Activated T-helper 17 cell treated with anti-CD3 and anti-CD28 coated beads, Interleukin-2, amount 50 U/mL, for 72 hours (primary cell): Measurements from ENCODE around the gene NPR2. TPM values are rescaled to one million over a fixed set of nuclear protein-coding genes. Genes with fewer than 3 reads are reported as not detected.

Experiments
- ATAC-seq: fragments of 150-1000 bp; cut with Tn5 transposase; replicated peaks from 2 replicates; pipeline ENCODE4 v1.10.0; 2021; ENCODE audit warnings: mild to moderate bottlenecking, moderate library complexity
- H3K27ac Mint-ChIP-seq: one replicate; pipeline ENCODE4 v1.8.0; 2022; ENCODE audit warnings: mixed read lengths
- H3K27me3 Mint-ChIP-seq: one replicate; pipeline ENCODE4 v1.8.0; 2022; ENCODE audit warnings: mixed read lengths
- H3K36me3 Mint-ChIP-seq: one replicate; pipeline ENCODE4 v1.8.0; 2022; ENCODE audit warnings: low read depth, mild to moderate bottlenecking, mixed read lengths
- H3K4me1 Mint-ChIP-seq: one replicate; pipeline ENCODE4 v1.8.0; 2022; ENCODE audit warnings: mixed read lengths
- H3K4me3 Mint-ChIP-seq: one replicate; pipeline ENCODE4 v1.8.0; 2022; ENCODE audit warnings: mild to moderate bottlenecking, mixed read lengths
- H3K9me3 Mint-ChIP-seq: one replicate; pipeline ENCODE4 v1.8.0; 2022; ENCODE audit warnings: mixed read lengths
- total RNA-seq, 2 donors: library from RNA; stranded (reverse); gene quantifications; one replicate each; pipeline ENCODE4 v1.2.3, GENCODE V29; 2022

The NPR2 gene
- total RNA-seq, 2 donors from 2014 or later, result 11.1 to 11.6 TPM

GRCh38 chr9:35820076-35820475, 28.7 kb downstream of the NPR2 start:
- H3K4me1 Mint-ChIP-seq, result no peaks in the 10 kb centered on the region
- H3K9me3 Mint-ChIP-seq, result no peaks in the 10 kb centered on the region
- H3K27ac Mint-ChIP-seq, result peak overlapping the region; percentile 13
- ATAC-seq, result no peak
- no peaks in the 10 kb centered on the region for H3K36me3 Mint-ChIP-seq
- no peak overlapping the region for H3K4me3 Mint-ChIP-seq
- H3K27me3 Mint-ChIP-seq, result no peaks in the 10 kb centered on the region

- Mint-ChIP-seq H3K27me3 (no peaks in the 10 kb centered on the region), H3K4me1 (no peaks in the 10 kb centered on the region), H3K4me3 (no peak overlapping the region), H3K27ac (no peak overlapping the region), H3K9me3 (no peaks in the 10 kb centered on the region), H3K36me3 (no peaks in the 10 kb centered on the region)
- ATAC-seq, result no peak
Measured at GRCh38 chr9:35822926-35823325, 31.5 kb downstream of the NPR2 start.

- H3K27ac Mint-ChIP-seq, result peak overlapping the region; percentile 4
- H3K27me3 Mint-ChIP-seq, result no peaks in the 10 kb centered on the region
- no peaks in the 10 kb centered on the region for H3K36me3 Mint-ChIP-seq
- H3K4me3 Mint-ChIP-seq, result no peak overlapping the region
- no peaks in the 10 kb centered on the region for H3K9me3 Mint-ChIP-seq
- peak; percentile 39 for ATAC-seq
- H3K4me1 Mint-ChIP-seq, result peaks cover 17% of the 10 kb centered on the region
Measured at GRCh38 chr9:35826071-35826701, 34.8 kb downstream of the NPR2 start.

GRCh38 chr9:35827486-35827885, 36.1 kb downstream of the NPR2 start:
- Mint-ChIP-seq H3K4me3 (peak overlapping the region; percentile 96), H3K4me1 (peaks cover 17% of the 10 kb centered on the region), H3K36me3 (no peaks in the 10 kb centered on the region), H3K9me3 (no peaks in the 10 kb centered on the region), H3K27me3 (no peaks in the 10 kb centered on the region), H3K27ac (peak overlapping the region; percentile 96)
- ATAC-seq, result no peak

- no peaks in the 10 kb centered on the region for H3K9me3 Mint-ChIP-seq
- H3K27ac Mint-ChIP-seq, result peak within 1 kb of the TSS; percentile 96
- no peaks in the 10 kb centered on the region for H3K36me3 Mint-ChIP-seq
- H3K27me3 Mint-ChIP-seq, result no peaks in the 10 kb centered on the region
- peaks cover 17% of the 10 kb centered on the region for H3K4me1 Mint-ChIP-seq
- H3K4me3 Mint-ChIP-seq, result peak within 1 kb of the TSS; percentile 96
- peak; percentile 15 for ATAC-seq
Measured at GRCh38 chr9:35828716-35829083, 37.3 kb downstream of the NPR2 start, which contains the start of gene FAM221B. TSS of gene FAM221B (minus strand) at chr9:35828732. CDS start at chr9:35826161, 2,571 bp downstream.

GRCh38 chr9:35829084-35829763, 37.8 kb downstream of the NPR2 start, which contains the start of gene TMEM8B:
TSS of gene TMEM8B (plus strand) at chr9:35829228. CDS start at chr9:35829448, 220 bp downstream.
- H3K4me1 Mint-ChIP-seq, result peaks cover 17% of the 10 kb centered on the region

GRCh38 chr9:35829764-35830096, 38.3 kb downstream of the NPR2 start:
- ATAC-seq, result no peak
- no peaks in the 10 kb centered on the region for H3K27me3 Mint-ChIP-seq
- H3K4me1 Mint-ChIP-seq, result peaks cover 17% of the 10 kb centered on the region
- no peaks in the 10 kb centered on the region for H3K36me3 Mint-ChIP-seq
- H3K9me3 Mint-ChIP-seq, result no peaks in the 10 kb centered on the region
- peak overlapping the region; percentile 77 for H3K27ac Mint-ChIP-seq
- H3K4me3 Mint-ChIP-seq, result peak overlapping the region; percentile 96

More at GRCh38 chr9:35829084-35829763, 37.8 kb downstream of the NPR2 start, which contains the start of gene TMEM8B:
- Mint-ChIP-seq H3K36me3 (no peaks in the 10 kb centered on the region), H3K27me3 (no peaks in the 10 kb centered on the region), H3K27ac (peak within 1 kb of the TSS; percentile 96), H3K4me3 (peak within 1 kb of the TSS; percentile 96), H3K9me3 (no peaks in the 10 kb centered on the region)
- ATAC-seq, result peak; percentile 96

- Mint-ChIP-seq H3K27ac (no peak overlapping the region), H3K4me1 (peaks cover 17% of the 10 kb centered on the region), H3K4me3 (no peak overlapping the region), H3K27me3 (no peaks in the 10 kb centered on the region), H3K36me3 (no peaks in the 10 kb centered on the region), H3K9me3 (no peaks in the 10 kb centered on the region)
- no peak for ATAC-seq
Measured at GRCh38 chr9:35831040-35831439, 39.6 kb downstream of the NPR2 start.

GRCh38 chr9:35832814-35833213, 41.4 kb downstream of the NPR2 start:
- Mint-ChIP-seq H3K36me3 (no peaks in the 10 kb centered on the region), H3K27me3 (no peaks in the 10 kb centered on the region), H3K4me1 (peaks cover 17% of the 10 kb centered on the region), H3K9me3 (no peaks in the 10 kb centered on the region), H3K4me3 (no peak overlapping the region), H3K27ac (peak overlapping the region; percentile 23)
- ATAC-seq, result no peak

- Mint-ChIP-seq H3K9me3 (no peaks in the 10 kb centered on the region), H3K4me3 (no peak overlapping the region), H3K27ac (peak overlapping the region; percentile 17), H3K27me3 (no peaks in the 10 kb centered on the region), H3K36me3 (no peaks in the 10 kb centered on the region), H3K4me1 (peaks cover 7% of the 10 kb centered on the region)
- no peak for ATAC-seq
Measured at GRCh38 chr9:35834260-35835215, 43.1 kb downstream of the NPR2 start.

GRCh38 chr9:35835216-35835632, 43.8 kb downstream of the NPR2 start:
- ATAC-seq, result no peak
- H3K4me1 Mint-ChIP-seq, result peaks cover under 1% of the 10 kb centered on the region
- no peak overlapping the region for H3K27ac Mint-ChIP-seq
- no peaks in the 10 kb centered on the region for H3K27me3 Mint-ChIP-seq
- no peaks in the 10 kb centered on the region for H3K36me3 Mint-ChIP-seq
- no peak overlapping the region for H3K4me3 Mint-ChIP-seq
- H3K9me3 Mint-ChIP-seq, result no peaks in the 10 kb centered on the region

- H3K27ac Mint-ChIP-seq, result peak overlapping the region; percentile 22
- no peaks in the 10 kb centered on the region for H3K9me3 Mint-ChIP-seq
- no peaks in the 10 kb centered on the region for H3K36me3 Mint-ChIP-seq
- H3K4me3 Mint-ChIP-seq, result no peak overlapping the region
- H3K27me3 Mint-ChIP-seq, result no peaks in the 10 kb centered on the region
- no peaks in the 10 kb centered on the region for H3K4me1 Mint-ChIP-seq
- no peak for ATAC-seq
Measured at GRCh38 chr9:35835766-35836165, 44.4 kb downstream of the NPR2 start.

GRCh38 chr9:35836595-35836994, 45.2 kb downstream of the NPR2 start:
- Mint-ChIP-seq H3K36me3 (no peaks in the 10 kb centered on the region), H3K27me3 (no peaks in the 10 kb centered on the region), H3K4me3 (no peak overlapping the region), H3K27ac (peak overlapping the region; percentile 22), H3K4me1 (no peaks in the 10 kb centered on the region), H3K9me3 (no peaks in the 10 kb centered on the region)
- no peak for ATAC-seq

GRCh38 chr9:35839926-35840325, 48.5 kb downstream of the NPR2 start:
- Mint-ChIP-seq H3K4me1 (peaks cover 5% of the 10 kb centered on the region), H3K27ac (peak overlapping the region; percentile 51), H3K27me3 (no peaks in the 10 kb centered on the region), H3K9me3 (no peaks in the 10 kb centered on the region), H3K4me3 (no peak overlapping the region), H3K36me3 (no peaks in the 10 kb centered on the region)
- ATAC-seq, result no peak
